ENCODE results near the gene SLC5A6.
A peak's percentile ranks its signal among the peaks of the same experiment; 100 is the strongest.
"Not testable (repeated sequence)": the region's sequence is repeated elsewhere in the genome, so short reads cannot be mapped to it uniquely, and the experiment has no call there.

SLC5A6 gene

DNA sequence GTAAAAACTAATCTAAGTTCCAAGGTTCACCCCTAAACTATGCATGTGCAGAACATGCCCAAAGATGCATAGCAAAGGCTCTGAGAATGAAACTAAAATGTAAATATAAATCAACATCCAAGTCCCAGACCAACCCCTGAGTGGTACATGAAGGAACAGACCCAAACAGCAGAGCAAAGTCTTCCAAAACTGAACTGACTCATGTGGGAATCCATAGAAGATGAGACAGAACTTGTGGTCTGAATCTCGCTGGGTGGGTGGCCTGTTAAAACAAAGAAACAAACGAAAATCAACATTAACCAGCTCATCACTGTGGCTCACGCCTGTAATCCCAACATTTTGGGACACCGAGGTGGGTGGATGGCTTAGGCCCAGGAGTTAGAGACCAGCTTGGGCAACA is 29.7 kb downstream of the SLC5A6 start:
- TF ChIP-seq POLR2A (IDR thresholded peaks at IDR 0.05; ENCODE audit: low read depth, low read length), result no peak
- no peak for DNase-seq (ENCODE audit: insufficient read length, low spot score)
- no peak for FAIRE-seq

DNA sequence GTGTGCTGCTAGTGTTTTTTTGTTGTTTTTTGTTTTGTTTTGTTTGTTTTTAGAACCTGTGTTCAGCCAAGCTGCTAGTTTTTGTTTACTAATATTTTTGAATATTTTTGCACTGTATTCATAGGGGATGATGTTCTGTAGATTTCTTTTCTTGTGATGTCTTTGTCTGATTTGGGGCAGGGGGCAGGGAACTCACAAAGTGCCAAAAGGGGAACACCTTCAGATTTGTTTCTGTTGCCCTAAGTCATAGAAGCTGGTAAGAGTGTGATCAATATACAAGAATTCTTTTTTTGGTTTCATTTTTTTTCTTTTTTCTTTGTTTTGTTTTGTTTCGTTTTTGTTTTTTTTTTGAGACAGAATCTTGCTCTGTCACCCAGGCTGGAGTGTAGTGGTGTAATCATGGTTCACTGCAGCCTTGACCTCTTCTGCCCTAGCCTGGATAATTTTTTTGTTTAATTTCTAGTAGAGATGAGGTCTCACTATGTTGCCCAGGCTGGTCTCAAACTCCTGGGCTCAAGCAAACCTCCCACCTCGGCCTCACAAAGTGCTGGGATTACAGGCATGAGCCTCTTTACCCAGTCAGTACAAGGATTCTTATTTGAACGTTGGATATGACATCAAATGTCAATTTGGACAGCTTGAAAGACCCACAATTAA is 32.6 kb downstream of the SLC5A6 start:
- FAIRE-seq, result no peak
- DNase-seq (ENCODE audit: insufficient read length, low spot score), result no peak

DNA sequence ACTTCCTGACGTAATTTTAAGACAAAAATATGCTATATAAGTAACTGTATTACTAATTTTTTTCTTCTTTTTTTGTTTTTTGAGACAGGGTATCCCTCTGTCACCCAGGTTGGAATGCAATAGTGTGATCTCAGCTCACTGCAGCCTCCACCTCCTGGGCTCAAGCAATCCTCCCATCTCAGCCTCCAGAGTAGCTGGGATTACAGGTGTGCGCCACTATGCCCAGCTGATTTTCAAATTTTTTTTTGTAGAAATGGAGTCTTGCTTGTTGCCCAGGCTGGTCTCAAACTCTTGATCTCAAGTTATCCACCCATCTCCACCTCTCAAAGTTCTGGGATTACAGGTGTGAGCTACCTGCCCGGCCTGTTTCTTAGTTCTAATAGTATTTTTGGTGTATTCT is 33.6 kb downstream of the SLC5A6 start:
- DNase-seq (ENCODE audit: insufficient read length, low spot score) (no peak), FAIRE-seq (no peak)
- no peak for TF ChIP-seq POLR2A (IDR thresholded peaks at IDR 0.05; ENCODE audit: low read depth, low read length)

More for the DNA sequence above, 32.6 kb downstream of the SLC5A6 start:
- no peak for TF ChIP-seq POLR2A (IDR thresholded peaks at IDR 0.05; ENCODE audit: low read depth, low read length)

DNA sequence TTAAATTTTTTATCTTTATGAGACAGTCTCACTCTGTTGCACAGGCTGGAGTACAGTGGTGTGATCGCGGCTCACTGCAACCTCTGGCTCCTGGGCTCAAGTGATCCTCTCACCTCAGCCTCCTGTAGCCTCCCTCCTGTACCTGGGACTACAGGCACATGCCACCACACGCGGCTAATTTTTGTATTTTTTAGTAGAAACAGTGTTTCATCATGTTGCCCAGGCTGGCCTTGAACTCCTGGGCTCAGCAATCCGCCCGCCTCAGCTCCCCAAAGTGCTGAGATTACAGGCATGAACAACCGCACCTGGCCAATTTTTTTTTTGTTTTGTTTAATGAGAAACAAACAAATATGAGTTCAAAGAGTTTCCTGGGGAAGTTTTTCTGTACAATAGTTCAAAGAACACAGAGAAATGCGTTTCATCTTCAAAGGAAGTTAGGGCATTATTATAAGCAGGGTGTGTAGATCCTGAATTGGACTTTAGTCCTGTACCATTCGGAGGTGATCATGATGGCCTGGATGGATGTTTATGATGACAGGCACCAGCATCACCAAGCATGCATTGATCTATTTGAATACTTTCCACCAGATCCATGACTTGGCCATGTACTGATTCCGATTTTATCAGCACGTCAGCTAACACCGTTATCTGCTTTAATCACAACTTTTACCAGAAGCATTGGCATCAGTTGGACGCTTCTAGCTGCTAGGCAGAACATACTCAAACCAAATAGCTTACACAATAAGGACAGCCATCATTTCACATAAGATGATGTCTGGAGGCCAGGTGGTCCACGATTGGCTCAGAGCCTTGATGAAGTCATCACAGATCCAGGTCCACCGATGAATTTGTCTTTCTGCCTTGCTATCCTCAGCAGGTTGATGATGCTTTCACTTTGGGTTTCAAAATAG is 34.4 kb downstream of the SLC5A6 start:
- no peak for TF ChIP-seq POLR2A (IDR thresholded peaks at IDR 0.05; ENCODE audit: low read depth, low read length)
- DNase-seq (ENCODE audit: insufficient read length, low spot score) (no peak), FAIRE-seq (no peak)

DNA sequence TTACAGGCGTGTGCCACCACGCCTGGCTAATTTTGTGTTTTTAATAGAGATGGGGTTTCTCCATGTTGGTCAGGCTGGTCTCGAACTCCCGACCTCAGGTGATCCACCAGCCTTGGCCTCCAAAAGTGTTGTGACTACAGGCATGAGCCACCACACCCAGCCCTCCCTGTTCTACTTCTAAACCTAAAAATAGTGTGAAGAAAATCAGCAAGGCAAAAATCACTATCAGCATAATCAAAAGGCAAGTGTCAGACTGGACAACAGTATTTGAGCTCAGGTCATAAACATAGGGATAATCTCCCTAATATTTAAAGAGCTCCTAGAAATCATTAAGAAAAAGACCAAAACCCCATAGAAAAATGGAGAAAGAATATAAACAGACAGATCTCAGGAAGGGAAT is 36.3 kb downstream of the SLC5A6 start:
- not testable (repeated sequence) for FAIRE-seq; DNase-seq (ENCODE audit: insufficient read length, low spot score)

DNA sequence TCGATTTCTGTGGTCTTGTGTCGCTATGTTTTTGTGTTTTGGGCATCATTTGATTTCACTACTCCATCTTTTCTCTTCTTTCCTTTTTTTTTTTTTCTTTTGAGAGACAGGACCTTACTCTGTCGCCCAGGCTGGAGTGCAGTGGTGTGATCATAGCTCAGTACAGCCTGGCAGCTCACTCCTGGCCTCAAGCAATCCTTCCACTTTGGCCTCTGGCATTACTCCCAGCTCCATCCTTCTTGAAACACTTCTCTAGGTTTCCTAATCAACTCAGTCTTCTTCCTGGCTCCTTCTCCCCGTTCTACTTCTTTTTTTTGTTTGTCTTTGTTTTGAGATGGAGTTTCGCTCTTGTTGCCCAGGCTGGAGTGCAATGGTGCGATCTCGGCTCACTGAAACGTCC is 36.7 kb downstream of the SLC5A6 start:
- no peak for FAIRE-seq

DNA sequence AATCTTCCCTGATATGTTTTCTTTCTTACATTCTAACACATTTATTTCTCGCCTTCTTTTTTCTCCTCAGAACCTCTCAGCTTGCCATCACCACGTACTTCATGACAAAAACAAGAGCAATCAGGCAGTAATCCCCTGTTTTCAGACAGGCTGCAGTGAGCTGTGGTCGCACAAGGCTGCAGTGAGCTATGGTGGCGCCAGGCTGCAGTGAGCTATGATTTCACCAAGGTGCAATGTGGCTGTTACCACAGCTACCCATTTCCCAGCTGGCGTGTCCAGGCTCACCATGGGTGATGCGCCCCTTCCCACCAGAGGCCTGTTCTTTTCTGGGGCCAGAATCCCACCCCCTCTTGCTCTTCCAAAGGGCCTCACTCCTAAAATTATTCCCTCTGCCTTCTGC is 37.4 kb downstream of the SLC5A6 start:
- no peak for TF ChIP-seq POLR2A (IDR thresholded peaks at IDR 0.05; ENCODE audit: low read depth, low read length)
- DNase-seq (ENCODE audit: insufficient read length, low spot score), result no peak
- FAIRE-seq, result no peak

More for the DNA sequence above, 36.7 kb downstream of the SLC5A6 start:
- DNase-seq (ENCODE audit: insufficient read length, low spot score), result no peak
- no peak for TF ChIP-seq POLR2A (IDR thresholded peaks at IDR 0.05; ENCODE audit: low read depth, low read length)

DNA sequence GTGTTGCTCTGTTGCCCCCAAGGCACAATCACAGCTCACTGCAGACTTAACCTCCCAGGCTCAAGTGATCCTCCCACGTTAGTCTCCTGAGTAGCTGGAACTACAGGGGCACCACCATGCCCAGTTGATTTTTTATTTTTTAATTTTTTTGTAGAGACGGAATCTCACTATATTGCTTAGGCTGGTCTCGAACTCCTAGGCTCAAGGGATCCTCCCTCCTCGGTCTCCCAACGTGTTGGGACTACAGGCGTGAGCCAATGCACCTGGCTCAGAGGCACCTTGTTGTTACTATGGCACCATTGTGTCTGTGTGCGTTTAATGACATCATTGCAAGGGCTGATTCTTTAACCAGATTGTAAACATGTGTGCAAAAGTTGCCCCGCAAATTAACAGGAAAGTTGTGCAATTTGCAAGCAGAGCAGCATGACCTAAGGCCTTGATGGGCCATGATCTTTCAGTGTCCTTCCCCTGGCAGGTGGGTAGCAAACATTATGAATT is 40.7 kb downstream of the SLC5A6 start:
- TF ChIP-seq POLR2A (IDR thresholded peaks at IDR 0.05; ENCODE audit: low read depth, low read length), result no peak
- FAIRE-seq (no peak), DNase-seq (ENCODE audit: insufficient read length, low spot score) (no peak)

DNA sequence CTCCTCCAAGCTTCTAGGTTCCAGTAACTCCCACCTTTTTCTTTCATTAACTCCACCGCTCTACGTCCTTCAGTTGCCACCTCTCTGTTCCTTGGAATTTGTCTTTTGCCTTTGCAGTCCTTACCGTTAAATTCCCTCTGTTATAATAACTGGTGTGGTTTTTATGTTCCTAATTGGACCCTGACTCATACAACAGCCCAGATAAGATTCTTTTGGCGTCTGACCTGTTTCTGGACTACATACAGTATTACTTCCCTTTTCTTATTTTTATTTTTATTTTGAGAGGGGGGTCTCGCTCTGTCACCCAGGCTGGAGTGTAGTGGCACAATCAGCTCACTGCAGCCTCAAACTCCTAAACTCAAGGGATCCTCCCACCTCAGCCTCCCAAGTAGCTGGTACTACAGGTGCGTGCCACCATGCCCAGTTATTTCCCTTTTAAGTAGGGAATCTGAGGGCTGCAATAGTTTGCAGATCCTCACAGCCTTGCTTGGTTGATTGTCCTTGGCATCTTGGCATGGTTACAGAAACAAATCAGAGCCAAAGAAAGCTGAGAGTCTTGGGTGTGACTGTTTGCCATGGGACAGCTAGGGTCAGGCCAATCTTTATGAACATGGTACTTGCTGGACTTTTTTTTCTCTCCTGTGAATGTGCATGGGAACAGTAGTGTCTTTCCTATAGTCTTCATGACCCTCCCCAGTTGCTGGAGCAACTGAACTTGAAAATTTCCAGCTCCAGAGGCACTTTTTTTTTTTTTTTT is 41.3 kb downstream of the SLC5A6 start:
- FAIRE-seq (no peak), DNase-seq (ENCODE audit: insufficient read length, low spot score) (no peak)
- TF ChIP-seq POLR2A (IDR thresholded peaks at IDR 0.05; ENCODE audit: low read depth, low read length), result no peak

DNA sequence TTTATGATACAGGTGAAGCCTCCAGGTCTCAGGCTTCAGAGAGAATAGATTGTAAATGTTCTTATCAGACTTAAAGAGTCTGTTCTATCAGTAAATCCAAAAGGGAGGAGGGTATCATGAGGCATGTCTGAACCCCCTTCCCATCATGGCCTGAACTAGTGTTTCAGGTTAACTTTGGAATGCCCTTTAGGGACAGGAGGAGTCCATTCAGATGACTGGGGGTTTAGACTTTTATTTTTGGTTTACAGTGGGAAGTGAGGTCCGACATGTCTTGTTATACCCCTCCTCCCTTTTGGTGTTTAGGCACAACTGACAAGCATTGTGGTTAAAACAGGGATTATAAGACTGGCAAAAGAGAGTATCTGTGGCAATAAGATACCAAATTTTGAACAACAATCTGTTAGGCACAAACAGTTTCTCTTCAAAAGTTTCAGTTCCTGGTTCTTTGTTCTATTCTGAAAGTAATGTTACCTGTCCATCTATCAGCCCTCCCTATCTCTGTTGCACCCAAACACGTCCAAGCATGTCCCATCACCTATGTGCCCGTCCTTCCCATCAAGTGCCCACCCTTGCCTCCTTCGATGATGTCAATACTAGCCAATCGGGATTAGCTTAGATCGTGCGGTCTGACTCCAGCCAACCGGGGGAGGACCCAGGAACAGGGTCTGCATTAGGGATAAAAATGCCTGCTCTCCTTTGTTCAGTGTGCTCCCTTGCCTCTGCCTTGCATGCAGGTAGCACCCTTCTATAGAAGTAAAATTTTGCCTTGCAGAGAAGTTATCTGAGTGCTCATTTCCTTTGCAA is 46.9 kb downstream of the SLC5A6 start:
- TF ChIP-seq POLR2A (IDR thresholded peaks at IDR 0.05; ENCODE audit: low read depth, low read length), result no peak
- DNase-seq (ENCODE audit: insufficient read length, low spot score) (no peak), FAIRE-seq (no peak)

DNA sequence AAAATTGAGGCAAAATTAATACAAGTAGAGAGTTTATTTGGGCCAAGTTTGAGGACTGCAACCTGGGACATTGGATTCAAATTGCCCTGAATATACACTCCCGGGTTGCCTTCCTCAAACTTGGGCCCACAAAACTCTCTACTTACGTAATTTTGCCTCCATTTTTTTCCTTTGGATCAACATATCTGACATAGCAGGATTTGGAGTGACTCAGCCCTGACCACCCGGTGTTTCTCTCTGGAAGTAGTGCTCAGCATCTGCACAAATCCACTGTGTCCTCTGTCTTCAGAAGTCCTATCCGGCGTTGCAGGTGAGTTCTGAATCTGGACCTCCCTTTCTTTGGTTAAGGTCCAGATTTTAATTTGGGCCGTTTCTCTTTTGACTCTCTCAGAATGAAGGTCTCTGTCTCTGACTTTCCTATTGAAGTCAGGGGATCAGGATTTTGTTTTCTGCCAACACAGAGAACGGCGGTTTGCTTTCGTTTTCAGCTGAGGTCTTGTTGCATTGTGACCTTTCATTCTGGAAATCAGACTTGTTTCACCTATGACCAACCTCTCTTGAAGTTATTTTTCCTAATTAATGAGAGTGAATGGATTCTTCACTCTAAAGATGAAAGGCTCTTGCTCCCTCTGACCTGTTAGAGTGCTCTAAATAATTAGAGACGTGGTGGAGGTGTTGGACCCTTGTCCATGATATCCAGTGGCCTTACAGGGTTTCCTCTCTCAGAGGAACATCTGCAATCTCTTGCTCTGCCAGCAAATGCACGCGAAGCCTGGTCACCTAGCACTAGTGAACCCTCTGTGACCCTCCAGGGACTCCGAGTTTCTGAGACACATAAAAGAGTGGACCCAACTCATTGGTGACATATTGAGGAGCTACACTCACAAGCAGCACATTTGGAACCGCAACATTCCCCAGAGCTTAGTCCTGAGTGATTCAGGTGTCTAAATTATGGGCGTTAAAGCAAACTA is 49.6 kb downstream of the SLC5A6 start:
- DNase-seq (ENCODE audit: insufficient read length, low spot score) (peak; percentile 23), FAIRE-seq (peak; percentile 23)
- TF ChIP-seq POLR2A (IDR thresholded peaks at IDR 0.05; ENCODE audit: low read depth, low read length), result no peak

DNA sequence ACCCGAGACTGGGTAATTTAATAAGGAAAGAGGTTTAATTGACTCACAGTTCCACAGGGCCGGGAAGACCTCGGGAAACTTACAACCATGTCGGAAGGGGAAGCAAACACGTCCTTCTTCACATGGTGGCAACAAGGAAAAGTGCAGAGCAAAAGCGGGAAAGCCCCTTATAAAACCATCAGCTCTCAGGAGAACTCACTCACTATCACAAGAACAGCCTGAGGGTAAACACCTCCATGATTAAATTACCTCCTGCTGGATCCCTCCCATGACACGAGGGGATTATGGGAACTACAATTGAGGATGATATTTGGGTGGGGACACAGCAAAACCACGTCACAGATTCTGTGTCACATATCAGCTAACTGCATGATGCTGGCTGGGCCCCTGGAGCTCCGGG is 51.9 kb downstream of the SLC5A6 start:
- no peak for TF ChIP-seq POLR2A (IDR thresholded peaks at IDR 0.05; ENCODE audit: low read depth, low read length)
- FAIRE-seq (no peak), DNase-seq (ENCODE audit: insufficient read length, low spot score) (no peak)
